Trophoblast cell (in vitro differentiated cells and primary cell): Measurements from ENCODE around the gene GTF3C1.

Source experiments
- DNase-seq, 2 donors: peaks; one replicate each; pipeline ENCODE4 v3.0.0-alpha.2; 2016
- H2AFZ ChIP-seq: 2 replicates; pipeline ENCODE4 v1.6.1; 2013; ENCODE audit warnings: low read length, moderate library complexity, mild to moderate bottlenecking; ENCODE audit not compliant: insufficient read depth, poor library complexity
- H2AK5ac ChIP-seq: 2 replicates; pipeline ENCODE4 v1.6.1; 2013; ENCODE audit warnings: mild to moderate bottlenecking, low read length
- H2BK120ac ChIP-seq: 2 replicates; pipeline ENCODE4 v1.6.1; 2013; ENCODE audit warnings: low read length, mild to moderate bottlenecking, moderate library complexity; ENCODE audit not compliant: insufficient read depth, poor library complexity
- H2BK12ac ChIP-seq: 2 replicates; pipeline ENCODE4 v1.6.1; 2013; ENCODE audit warnings: mild to moderate bottlenecking, low read length, moderate library complexity
- H2BK5ac ChIP-seq: 2 replicates; pipeline ENCODE4 v1.6.1; 2013; ENCODE audit warnings: low read length, low read depth, moderate library complexity, mild to moderate bottlenecking; ENCODE audit not compliant: poor library complexity
- H3K14ac ChIP-seq: 2 replicates; pipeline ENCODE4 v1.6.1; 2013; ENCODE audit warnings: mild to moderate bottlenecking, low read length
- H3K18ac ChIP-seq: 2 replicates; pipeline ENCODE4 v1.6.1; 2013; ENCODE audit warnings: mild to moderate bottlenecking, low read length
- H3K23ac ChIP-seq: 2 replicates; pipeline ENCODE4 v1.6.1; 2013; ENCODE audit warnings: low read length
- H3K27ac ChIP-seq: 2 replicates; pipeline ENCODE4 v1.5.1; 2013; ENCODE audit warnings: low read depth, mild to moderate bottlenecking, inconsistent platforms, low read length, moderate library complexity
- H3K27me3 ChIP-seq: 2 replicates; pipeline ENCODE4 v1.6.1; 2013; ENCODE audit warnings: inconsistent platforms, mild to moderate bottlenecking, low read length, moderate library complexity; ENCODE audit not compliant: insufficient read depth
- H3K36me3 ChIP-seq, 2 experiments: 1 replicate in 1 of 2; 2 replicates in 1 of 2; pipeline ENCODE4 v1.6.1; 2013; ENCODE audit warnings: low read length in 2 of 2, mild to moderate bottlenecking in 2 of 2, moderate library complexity in 1 of 2; ENCODE audit not compliant: insufficient read depth in 2 of 2, control insufficient read depth in 1 of 2
- H3K4ac ChIP-seq: 2 replicates; pipeline ENCODE4 v1.6.1; 2013; ENCODE audit warnings: low read depth, mild to moderate bottlenecking, low read length, moderate library complexity
- H3K4me1 ChIP-seq, 2 experiments: 1 replicate in 1 of 2; 2 replicates in 1 of 2; pipeline ENCODE4 v1.6.1; 2013; ENCODE audit warnings: low read length in 2 of 2, mild to moderate bottlenecking in 2 of 2, moderate library complexity in 1 of 2; ENCODE audit not compliant: insufficient read depth in 2 of 2, control insufficient read depth in 1 of 2
- H3K4me2 ChIP-seq: 2 replicates; pipeline ENCODE4 v1.6.1; 2013; ENCODE audit warnings: inconsistent platforms, mild to moderate bottlenecking, low read length, moderate library complexity
- H3K4me3 ChIP-seq: 2 replicates; pipeline ENCODE4 v1.5.1; 2013; ENCODE audit warnings: mild to moderate bottlenecking, low read depth, low read length, inconsistent platforms
- H3K79me1 ChIP-seq: one replicate; pipeline ENCODE4 v1.6.1; 2013; ENCODE audit warnings: low read length
- H3K79me2 ChIP-seq: 2 replicates; pipeline ENCODE4 v1.6.1; 2013; ENCODE audit warnings: low read length, mild to moderate bottlenecking; ENCODE audit not compliant: control insufficient read depth, insufficient read depth, poor library complexity
- H3K9ac ChIP-seq: 2 replicates; pipeline ENCODE4 v1.6.1; 2013; ENCODE audit warnings: mild to moderate bottlenecking, low read length
- H3K9me3 ChIP-seq: 2 replicates; pipeline ENCODE4 v1.6.1; 2013; ENCODE audit warnings: low read depth, mild to moderate bottlenecking, control low read depth, inconsistent platforms, low read length; ENCODE audit not compliant: insufficient read depth
- H4K12ac ChIP-seq: 2 replicates; pipeline ENCODE4 v1.6.1; 2013; ENCODE audit warnings: low read depth, mild to moderate bottlenecking, low read length, moderate library complexity
- H4K8ac ChIP-seq: 2 replicates; pipeline ENCODE4 v1.6.1; 2013; ENCODE audit warnings: low read depth, mild to moderate bottlenecking, low read length, moderate library complexity
- H4K91ac ChIP-seq: one replicate; pipeline ENCODE4 v1.6.1; 2013; ENCODE audit warnings: low read depth, mild to moderate bottlenecking, low read length, moderate library complexity
- WGBS: extraction: QIAGEN DNeasy Blood & Tissue Kit; methylation state at CpG from one replicate; pipeline ENCODE4 v1.1.7; 2013; ENCODE audit warnings: missing lambda C conversion rate; ENCODE audit not compliant: insufficient read length, insufficient coverage; ENCODE audit errors: extremely low coverage; 5-methylcytosine and 5-hydroxymethylcytosine counted together

The GTF3C1 gene

DNA sequence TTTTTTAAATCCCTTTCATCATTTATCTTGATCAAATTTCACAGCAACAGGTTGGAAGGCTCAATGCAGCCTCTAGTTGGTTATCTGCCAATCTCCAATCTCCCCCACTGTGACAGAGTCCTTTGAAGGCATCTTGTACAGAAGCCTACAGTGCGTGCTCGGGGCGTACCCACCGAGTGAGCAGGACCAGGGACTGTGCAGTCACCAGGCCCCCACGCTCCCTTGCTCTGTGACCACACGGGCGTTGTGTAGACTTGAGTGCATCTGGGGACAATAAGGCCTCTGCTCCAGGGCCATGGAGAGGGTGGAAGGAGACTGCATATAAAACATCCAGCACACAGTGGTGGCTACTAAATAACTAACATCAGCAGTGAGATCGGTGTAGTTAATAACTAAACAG is 63.4 kb downstream of the GTF3C1 start:
- H3K79me2 ChIP-seq = no peaks in the 10 kb centered on the region
- no peak overlapping the region for H2AFZ ChIP-seq
- H3K4me3 ChIP-seq = no peak overlapping the region
- peaks cover 75 to 87% of the 10 kb centered on the region in 2 experiments for H3K36me3 ChIP-seq
- no peak overlapping the region for H2BK120ac ChIP-seq
- H2BK5ac ChIP-seq = no peak overlapping the region
- no peak overlapping the region for H4K8ac ChIP-seq
- DNase-seq = no peak
- WGBS = no CpG with 5 or more reads among the region's 8 CpGs
- no peak overlapping the region for H2BK12ac ChIP-seq
- no peak overlapping the region for H4K91ac ChIP-seq
- no peak overlapping the region for H3K9ac ChIP-seq
- no peaks in the 10 kb centered on the region for H3K79me1 ChIP-seq
- no peak overlapping the region for H4K12ac ChIP-seq
- H3K4me1 ChIP-seq = no peaks in the 10 kb centered on the region
- H3K18ac ChIP-seq = no peak overlapping the region
- H3K27ac ChIP-seq = no peak overlapping the region
- H3K23ac ChIP-seq = no peak overlapping the region
- H3K4me2 ChIP-seq = no peak overlapping the region
- no peak overlapping the region for H3K4ac ChIP-seq
- H3K9me3 ChIP-seq = peaks cover 2% of the 10 kb centered on the region
- H3K27me3 ChIP-seq = no peaks in the 10 kb centered on the region
- H3K14ac ChIP-seq = no peak overlapping the region
- H2AK5ac ChIP-seq = no peak overlapping the region

DNA sequence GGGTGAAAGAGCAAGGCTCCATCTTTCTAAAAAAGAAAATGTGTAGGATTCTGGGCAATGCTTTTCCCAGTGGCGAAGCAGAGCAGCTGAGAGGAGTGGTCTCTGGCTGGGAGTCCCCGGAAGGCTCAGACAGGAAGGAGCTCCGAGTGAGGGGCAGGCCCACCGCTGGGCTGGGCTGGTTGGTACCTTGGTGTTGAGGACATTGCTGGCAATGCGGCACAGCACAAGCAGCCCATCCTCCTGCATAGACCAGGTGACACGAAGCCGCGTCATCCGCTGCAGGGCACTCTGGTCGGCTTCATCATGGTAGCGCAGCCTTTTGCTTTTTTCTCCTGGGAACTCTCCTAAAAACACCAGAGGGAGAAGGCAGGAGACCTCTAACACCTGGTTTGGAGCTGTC is 63.9 kb downstream of the GTF3C1 start:
- no peak overlapping the region for H3K4ac ChIP-seq
- DNase-seq = no peak
- no CpG with 5 or more reads among the region's 11 CpGs for WGBS

DNA sequence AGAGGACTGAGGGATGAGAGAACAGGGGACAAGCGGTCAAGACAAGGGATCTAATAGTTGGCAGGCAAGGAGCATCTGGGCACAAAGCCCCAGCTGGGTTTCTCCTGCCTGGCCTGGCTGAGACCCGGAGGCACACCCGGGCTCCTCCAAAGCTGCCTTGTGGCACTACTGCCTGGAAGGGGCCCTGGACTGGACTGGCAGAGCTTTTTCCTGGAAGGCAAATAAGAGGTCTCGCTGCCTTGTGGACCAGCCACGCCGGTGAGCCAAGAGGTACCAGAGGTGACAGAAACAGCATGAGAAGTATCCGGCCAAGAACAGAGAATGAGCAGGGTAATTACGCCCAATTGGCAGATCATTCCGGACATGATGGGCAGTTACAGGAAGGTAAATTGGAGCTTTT is 64.6 kb downstream of the GTF3C1 start:
- Histone ChIP-seq H3K4me3 (no peak overlapping the region), H3K4me2 (no peak overlapping the region), H3K23ac (no peak overlapping the region), H4K8ac (no peak overlapping the region), H4K12ac (no peak overlapping the region), H3K14ac (no peak overlapping the region), H3K79me2 (no peaks in the 10 kb centered on the region), H3K9me3 (peaks cover 2% of the 10 kb centered on the region), H2AK5ac (no peak overlapping the region), H3K79me1 (no peaks in the 10 kb centered on the region), H3K9ac (no peak overlapping the region), H2AFZ (no peak overlapping the region), H3K4me1 (no peaks in the 10 kb centered on the region), H3K27me3 (no peaks in the 10 kb centered on the region), H2BK120ac (no peak overlapping the region), H3K27ac (no peak overlapping the region), H3K4ac (no peak overlapping the region), H2BK12ac (no peak overlapping the region), H3K18ac (no peak overlapping the region), H2BK5ac (no peak overlapping the region), H4K91ac (no peak overlapping the region), H3K36me3 (peaks cover 76 to 92% of the 10 kb centered on the region in 2 experiments)
- no peak for DNase-seq
- no CpG with 5 or more reads among the region's 9 CpGs for WGBS

More for the DNA sequence above, 63.9 kb downstream of the GTF3C1 start:
- Histone ChIP-seq H4K8ac (no peak overlapping the region), H3K4me2 (no peak overlapping the region), H3K36me3 (peaks cover 76 to 89% of the 10 kb centered on the region in 2 experiments), H2BK120ac (no peak overlapping the region), H3K27ac (no peak overlapping the region), H2AK5ac (no peak overlapping the region), H3K79me1 (no peaks in the 10 kb centered on the region), H4K91ac (no peak overlapping the region), H3K23ac (no peak overlapping the region), H3K9me3 (peaks cover 2% of the 10 kb centered on the region), H2BK12ac (no peak overlapping the region), H3K4me1 (no peaks in the 10 kb centered on the region), H2AFZ (no peak overlapping the region), H3K18ac (no peak overlapping the region), H3K79me2 (no peaks in the 10 kb centered on the region), H3K14ac (no peak overlapping the region), H4K12ac (no peak overlapping the region), H3K9ac (no peak overlapping the region), H2BK5ac (no peak overlapping the region), H3K4me3 (no peak overlapping the region), H3K27me3 (no peaks in the 10 kb centered on the region)

DNA sequence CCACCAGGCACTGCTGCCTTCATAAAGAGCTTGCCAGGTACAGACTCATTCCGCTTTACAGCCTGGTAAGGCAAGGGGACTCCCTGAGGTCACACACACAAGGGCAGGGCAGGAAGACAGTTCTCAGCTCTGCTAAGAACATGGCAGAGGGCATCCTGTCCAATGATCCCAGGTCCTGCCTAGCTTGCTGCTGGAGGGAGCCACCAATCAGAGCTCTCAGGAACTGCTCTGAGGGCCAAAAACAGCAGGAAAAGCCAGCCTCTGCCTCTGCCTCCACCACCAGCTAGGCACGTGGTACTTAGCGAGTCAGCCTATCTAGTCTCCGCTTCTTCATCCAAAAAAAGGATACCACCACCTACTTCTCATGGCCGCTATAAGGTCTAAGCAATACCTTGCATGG is 66.1 kb downstream of the GTF3C1 start:
- H3K36me3 ChIP-seq = peaks cover 64 to 81% of the 10 kb centered on the region in 2 experiments
- no peaks in the 10 kb centered on the region for H3K27me3 ChIP-seq
- H2AK5ac ChIP-seq = no peak overlapping the region
- no peak overlapping the region for H2BK12ac ChIP-seq
- no peak overlapping the region for H3K4me3 ChIP-seq
- no peak for DNase-seq
- no peak overlapping the region for H3K23ac ChIP-seq
- H2BK120ac ChIP-seq = no peak overlapping the region
- H3K27ac ChIP-seq = no peak overlapping the region
- H4K12ac ChIP-seq = no peak overlapping the region
- no peak overlapping the region for H2BK5ac ChIP-seq
- H3K4ac ChIP-seq = no peak overlapping the region
- no peaks in the 10 kb centered on the region for H3K79me1 ChIP-seq
- no peaks in the 10 kb centered on the region for H3K79me2 ChIP-seq
- WGBS = no CpG with 5 or more reads among the region's 5 CpGs
- no peak overlapping the region for H3K9ac ChIP-seq
- H3K18ac ChIP-seq = no peak overlapping the region
- H3K9me3 ChIP-seq = no peaks in the 10 kb centered on the region
- no peak overlapping the region for H4K8ac ChIP-seq
- H3K4me2 ChIP-seq = no peak overlapping the region
- no peaks in the 10 kb centered on the region for H3K4me1 ChIP-seq
- no peak overlapping the region for H2AFZ ChIP-seq
- no peak overlapping the region for H3K14ac ChIP-seq
- H4K91ac ChIP-seq = no peak overlapping the region
